ENCODE measurements around the gene LNP1. TPM values are rescaled to one million over a fixed set of nuclear protein-coding genes. Genes with fewer than 3 reads are reported as not detected.

LNP1 gene
- total and polyA plus RNA-seq, 2 of the 13 experiments (the other 11 are each of a cell fraction or from before 2014, with no cell fraction given): 3.6 to 7.0 TPM

DNA sequence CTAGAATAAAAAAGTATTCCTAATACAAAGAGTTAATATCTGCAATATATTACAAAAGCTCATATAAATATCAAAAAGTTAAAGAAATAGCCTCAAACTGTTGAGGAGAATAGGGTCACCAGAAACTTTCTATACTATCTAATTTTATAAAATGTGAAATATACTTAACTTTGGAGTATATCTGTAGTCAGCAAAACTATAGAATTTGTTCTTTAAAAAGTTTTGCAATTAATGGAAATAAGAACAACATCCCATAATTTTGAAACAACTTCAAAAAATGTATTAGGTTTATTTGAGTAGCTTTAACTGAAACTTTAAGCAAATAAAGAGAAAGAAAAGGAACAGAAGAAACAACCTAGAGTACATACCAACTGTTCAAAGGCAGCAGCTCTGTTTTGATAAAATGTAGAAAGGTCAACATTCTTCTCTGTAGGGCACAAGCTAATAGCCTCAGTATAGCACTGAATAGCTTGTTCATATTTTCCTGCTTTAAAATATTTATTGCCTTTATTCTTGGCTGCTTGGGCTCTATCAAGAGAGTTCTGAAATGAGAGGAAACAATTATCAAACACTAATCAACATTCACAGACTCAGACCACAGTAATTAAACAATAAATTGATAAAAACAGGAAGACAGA is 14.8 kb upstream of the LNP1 start (continued):
- TF ChIP-seq, protein P1, sequence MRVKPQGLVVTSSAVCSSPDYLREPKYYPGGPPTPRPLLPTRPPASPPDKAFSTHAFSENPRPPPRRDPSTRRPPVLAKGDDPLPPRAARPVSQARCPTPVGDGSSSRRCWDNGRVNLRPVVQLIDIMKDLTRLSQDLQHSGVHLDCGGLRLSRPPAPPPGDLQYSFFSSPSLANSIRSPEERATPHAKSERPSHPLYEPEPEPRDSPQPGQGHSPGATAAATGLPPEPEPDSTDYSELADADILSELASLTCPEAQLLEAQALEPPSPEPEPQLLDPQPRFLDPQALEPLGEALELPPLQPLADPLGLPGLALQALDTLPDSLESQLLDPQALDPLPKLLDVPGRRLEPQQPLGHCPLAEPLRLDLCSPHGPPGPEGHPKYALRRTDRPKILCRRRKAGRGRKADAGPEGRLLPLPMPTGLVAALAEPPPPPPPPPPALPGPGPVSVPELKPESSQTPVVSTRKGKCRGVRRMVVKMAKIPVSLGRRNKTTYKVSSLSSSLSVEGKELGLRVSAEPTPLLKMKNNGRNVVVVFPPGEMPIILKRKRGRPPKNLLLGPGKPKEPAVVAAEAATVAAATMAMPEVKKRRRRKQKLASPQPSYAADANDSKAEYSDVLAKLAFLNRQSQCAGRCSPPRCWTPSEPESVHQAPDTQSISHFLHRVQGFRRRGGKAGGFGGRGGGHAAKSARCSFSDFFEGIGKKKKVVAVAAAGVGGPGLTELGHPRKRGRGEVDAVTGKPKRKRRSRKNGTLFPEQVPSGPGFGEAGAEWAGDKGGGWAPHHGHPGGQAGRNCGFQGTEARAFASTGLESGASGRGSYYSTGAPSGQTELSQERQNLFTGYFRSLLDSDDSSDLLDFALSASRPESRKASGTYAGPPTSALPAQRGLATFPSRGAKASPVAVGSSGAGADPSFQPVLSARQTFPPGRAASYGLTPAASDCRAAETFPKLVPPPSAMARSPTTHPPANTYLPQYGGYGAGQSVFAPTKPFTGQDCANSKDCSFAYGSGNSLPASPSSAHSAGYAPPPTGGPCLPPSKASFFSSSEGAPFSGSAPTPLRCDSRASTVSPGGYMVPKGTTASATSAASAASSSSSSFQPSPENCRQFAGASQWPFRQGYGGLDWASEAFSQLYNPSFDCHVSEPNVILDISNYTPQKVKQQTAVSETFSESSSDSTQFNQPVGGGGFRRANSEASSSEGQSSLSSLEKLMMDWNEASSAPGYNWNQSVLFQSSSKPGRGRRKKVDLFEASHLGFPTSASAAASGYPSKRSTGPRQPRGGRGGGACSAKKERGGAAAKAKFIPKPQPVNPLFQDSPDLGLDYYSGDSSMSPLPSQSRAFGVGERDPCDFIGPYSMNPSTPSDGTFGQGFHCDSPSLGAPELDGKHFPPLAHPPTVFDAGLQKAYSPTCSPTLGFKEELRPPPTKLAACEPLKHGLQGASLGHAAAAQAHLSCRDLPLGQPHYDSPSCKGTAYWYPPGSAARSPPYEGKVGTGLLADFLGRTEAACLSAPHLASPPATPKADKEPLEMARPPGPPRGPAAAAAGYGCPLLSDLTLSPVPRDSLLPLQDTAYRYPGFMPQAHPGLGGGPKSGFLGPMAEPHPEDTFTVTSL (CRISPR knock-in tag; IDR thresholded peaks at IDR 0.05; ENCODE audit: borderline replicate concordance): peak; percentile 67; the same call in 1 of the 2 replicates
- no peak for TF ChIP-seq NFYC (CRISPR knock-in tag; IDR thresholded peaks at IDR 0.05)
- TF ChIP-seq KAT8 (CRISPR knock-in tag; IDR thresholded peaks at IDR 0.05): no peak
- TF ChIP-seq, protein P2, sequence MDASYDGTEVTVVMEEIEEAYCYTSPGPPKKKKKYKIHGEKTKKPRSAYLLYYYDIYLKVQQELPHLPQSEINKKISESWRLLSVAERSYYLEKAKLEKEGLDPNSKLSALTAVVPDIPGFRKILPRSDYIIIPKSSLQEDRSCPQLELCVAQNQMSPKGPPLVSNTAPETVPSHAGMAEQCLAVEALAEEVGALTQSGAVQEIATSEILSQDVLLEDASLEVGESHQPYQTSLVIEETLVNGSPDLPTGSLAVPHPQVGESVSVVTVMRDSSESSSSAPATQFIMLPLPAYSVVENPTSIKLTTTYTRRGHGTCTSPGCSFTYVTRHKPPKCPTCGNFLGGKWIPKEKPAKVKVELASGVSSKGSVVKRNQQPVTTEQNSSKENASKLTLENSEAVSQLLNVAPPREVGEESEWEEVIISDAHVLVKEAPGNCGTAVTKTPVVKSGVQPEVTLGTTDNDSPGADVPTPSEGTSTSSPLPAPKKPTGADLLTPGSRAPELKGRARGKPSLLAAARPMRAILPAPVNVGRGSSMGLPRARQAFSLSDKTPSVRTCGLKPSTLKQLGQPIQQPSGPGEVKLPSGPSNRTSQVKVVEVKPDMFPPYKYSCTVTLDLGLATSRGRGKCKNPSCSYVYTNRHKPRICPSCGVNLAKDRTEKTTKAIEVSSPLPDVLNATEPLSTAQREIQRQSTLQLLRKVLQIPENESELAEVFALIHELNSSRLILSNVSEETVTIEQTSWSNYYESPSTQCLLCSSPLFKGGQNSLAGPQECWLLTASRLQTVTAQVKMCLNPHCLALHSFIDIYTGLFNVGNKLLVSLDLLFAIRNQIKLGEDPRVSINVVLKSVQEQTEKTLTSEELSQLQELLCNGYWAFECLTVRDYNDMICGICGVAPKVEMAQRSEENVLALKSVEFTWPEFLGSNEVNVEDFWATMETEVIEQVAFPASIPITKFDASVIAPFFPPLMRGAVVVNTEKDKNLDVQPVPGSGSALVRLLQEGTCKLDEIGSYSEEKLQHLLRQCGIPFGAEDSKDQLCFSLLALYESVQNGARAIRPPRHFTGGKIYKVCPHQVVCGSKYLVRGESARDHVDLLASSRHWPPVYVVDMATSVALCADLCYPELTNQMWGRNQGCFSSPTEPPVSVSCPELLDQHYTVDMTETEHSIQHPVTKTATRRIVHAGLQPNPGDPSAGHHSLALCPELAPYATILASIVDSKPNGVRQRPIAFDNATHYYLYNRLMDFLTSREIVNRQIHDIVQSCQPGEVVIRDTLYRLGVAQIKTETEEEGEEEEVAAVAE (CRISPR knock-in tag; IDR thresholded peaks at IDR 0.05; ENCODE audit: borderline replicate concordance): no peak
- TF ChIP-seq HOXA9 (CRISPR knock-in tag; IDR thresholded peaks at IDR 0.05; ENCODE audit: borderline replicate concordance): no peak
- TF ChIP-seq ZNF264 (CRISPR knock-in tag; IDR thresholded peaks at IDR 0.05): no peak
- TF ChIP-seq, protein P3, sequence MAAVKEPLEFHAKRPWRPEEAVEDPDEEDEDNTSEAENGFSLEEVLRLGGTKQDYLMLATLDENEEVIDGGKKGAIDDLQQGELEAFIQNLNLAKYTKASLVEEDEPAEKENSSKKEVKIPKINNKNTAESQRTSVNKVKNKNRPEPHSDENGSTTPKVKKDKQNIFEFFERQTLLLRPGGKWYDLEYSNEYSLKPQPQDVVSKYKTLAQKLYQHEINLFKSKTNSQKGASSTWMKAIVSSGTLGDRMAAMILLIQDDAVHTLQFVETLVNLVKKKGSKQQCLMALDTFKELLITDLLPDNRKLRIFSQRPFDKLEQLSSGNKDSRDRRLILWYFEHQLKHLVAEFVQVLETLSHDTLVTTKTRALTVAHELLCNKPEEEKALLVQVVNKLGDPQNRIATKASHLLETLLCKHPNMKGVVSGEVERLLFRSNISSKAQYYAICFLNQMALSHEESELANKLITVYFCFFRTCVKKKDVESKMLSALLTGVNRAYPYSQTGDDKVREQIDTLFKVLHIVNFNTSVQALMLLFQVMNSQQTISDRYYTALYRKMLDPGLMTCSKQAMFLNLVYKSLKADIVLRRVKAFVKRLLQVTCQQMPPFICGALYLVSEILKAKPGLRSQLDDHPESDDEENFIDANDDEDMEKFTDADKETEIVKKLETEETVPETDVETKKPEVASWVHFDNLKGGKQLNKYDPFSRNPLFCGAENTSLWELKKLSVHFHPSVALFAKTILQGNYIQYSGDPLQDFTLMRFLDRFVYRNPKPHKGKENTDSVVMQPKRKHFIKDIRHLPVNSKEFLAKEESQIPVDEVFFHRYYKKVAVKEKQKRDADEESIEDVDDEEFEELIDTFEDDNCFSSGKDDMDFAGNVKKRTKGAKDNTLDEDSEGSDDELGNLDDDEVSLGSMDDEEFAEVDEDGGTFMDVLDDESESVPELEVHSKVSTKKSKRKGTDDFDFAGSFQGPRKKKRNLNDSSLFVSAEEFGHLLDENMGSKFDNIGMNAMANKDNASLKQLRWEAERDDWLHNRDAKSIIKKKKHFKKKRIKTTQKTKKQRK (IDR thresholded peaks at IDR 0.05; ENCODE audit: low read length): no peak
- no peak for TF ChIP-seq ZNF333 (CRISPR knock-in tag; IDR thresholded peaks at IDR 0.05; ENCODE audit: borderline replicate concordance)
- TF ChIP-seq ZNF570 (CRISPR knock-in tag; IDR thresholded peaks at IDR 0.05; ENCODE audit: borderline replicate concordance): no peak
- TF ChIP-seq, protein P4, sequence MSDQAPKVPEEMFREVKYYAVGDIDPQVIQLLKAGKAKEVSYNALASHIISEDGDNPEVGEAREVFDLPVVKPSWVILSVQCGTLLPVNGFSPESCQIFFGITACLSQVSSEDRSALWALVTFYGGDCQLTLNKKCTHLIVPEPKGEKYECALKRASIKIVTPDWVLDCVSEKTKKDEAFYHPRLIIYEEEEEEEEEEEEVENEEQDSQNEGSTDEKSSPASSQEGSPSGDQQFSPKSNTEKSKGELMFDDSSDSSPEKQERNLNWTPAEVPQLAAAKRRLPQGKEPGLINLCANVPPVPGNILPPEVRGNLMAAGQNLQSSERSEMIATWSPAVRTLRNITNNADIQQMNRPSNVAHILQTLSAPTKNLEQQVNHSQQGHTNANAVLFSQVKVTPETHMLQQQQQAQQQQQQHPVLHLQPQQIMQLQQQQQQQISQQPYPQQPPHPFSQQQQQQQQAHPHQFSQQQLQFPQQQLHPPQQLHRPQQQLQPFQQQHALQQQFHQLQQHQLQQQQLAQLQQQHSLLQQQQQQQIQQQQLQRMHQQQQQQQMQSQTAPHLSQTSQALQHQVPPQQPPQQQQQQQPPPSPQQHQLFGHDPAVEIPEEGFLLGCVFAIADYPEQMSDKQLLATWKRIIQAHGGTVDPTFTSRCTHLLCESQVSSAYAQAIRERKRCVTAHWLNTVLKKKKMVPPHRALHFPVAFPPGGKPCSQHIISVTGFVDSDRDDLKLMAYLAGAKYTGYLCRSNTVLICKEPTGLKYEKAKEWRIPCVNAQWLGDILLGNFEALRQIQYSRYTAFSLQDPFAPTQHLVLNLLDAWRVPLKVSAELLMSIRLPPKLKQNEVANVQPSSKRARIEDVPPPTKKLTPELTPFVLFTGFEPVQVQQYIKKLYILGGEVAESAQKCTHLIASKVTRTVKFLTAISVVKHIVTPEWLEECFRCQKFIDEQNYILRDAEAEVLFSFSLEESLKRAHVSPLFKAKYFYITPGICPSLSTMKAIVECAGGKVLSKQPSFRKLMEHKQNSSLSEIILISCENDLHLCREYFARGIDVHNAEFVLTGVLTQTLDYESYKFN (CRISPR knock-in tag; conservative IDR thresholded peaks at IDR 0.05): peak; percentile 85
- no peak for TF ChIP-seq TMF1 (CRISPR knock-in tag; IDR thresholded peaks at IDR 0.05; ENCODE audit: low read depth)
